ENCODE data around the gene SLC2A14.
"Not testable (repeated sequence)": the region's sequence is repeated elsewhere in the genome, so short reads cannot be mapped to it uniquely, and the experiment has no call there.

DNA sequence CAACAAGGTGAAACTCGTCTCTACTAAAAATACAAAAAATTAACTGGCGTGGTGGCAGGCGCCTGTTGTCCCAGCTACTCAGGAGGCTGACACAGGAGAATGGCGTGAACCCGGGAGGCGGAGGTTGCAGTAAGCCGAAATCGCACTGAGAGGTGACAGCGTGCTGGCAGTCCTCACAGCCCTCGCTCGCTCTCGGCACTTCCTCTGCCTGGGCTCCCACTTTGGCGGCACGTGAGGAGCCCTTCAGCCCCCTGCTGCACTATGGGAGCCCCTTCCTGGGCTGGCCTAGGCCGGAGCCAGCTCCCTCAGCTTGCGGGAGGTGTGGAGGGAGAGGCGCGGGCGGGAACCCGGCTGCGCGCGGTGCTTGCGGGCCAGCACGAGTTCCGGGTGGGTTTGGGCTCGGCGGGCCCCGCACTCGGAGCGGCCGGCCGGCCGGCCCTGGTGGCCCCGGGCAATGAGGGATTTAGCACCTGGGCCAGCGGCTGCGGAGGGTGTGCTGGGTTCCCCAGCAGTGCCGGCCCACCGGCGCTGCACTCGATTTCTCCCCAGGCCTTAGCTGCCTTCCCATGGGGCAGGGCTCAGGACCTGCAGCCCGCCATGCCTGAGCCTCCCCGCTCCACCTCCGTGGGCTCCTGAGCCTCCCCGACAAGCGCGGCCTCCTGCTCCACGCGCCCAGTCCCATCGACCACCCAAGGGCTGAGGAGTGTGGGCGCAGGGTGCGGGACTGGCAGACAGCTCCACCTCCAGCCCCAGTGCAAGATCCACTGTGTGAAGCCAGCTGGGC, 8.4 kb upstream of the SLC2A14 start:
- TF ChIP-seq CTCF, POLR2A (IDR thresholded peaks at IDR 0.05): not testable (repeated sequence)

All from thyroid gland (tissue), 4 donors.